HG03097 (cell line): Measurements from ENCODE around the gene CRISP1.
"Not testable (repeated sequence)": the region's sequence is repeated elsewhere in the genome, so short reads cannot be mapped to it uniquely, and the experiment has no call there.

Experiments
- ATAC-seq: cut with Tn5 transposase; IDR thresholded peaks from one replicate; pipeline ENCODE4 v1.9.1; 2021; ENCODE audit not compliant: unreplicated experiment, low FRiP score

The CRISP1 gene

GRCh38 chr6:49866485-49866943 lies at the start of gene CRISP1:
TSS of gene CRISP1 (minus strand) at chr6:49866535. CDS start at chr6:49857400, 9,135 bp downstream.
- ATAC-seq, result no peak

- ATAC-seq, result no peak
Measured at GRCh38 chr6:49915035-49915434, 48.7 kb upstream of the CRISP1 start.

- no peak for ATAC-seq
Measured at GRCh38 chr6:49913636-49914375, 47.5 kb upstream of the CRISP1 start.

GRCh38 chr6:49912196-49912595 lies 45.9 kb upstream of the CRISP1 start:
- no peak for ATAC-seq

- ATAC-seq, result no peak
Measured at GRCh38 chr6:49911252-49911651, 44.9 kb upstream of the CRISP1 start.

GRCh38 chr6:49909563-49909962 lies 43.2 kb upstream of the CRISP1 start:
- ATAC-seq, result no peak

GRCh38 chr6:49906526-49906925 lies 40.2 kb upstream of the CRISP1 start:
- ATAC-seq, result no peak

GRCh38 chr6:49905296-49905695 lies 39.0 kb upstream of the CRISP1 start:
- ATAC-seq, result no peak

GRCh38 chr6:49902856-49903255 lies 36.5 kb upstream of the CRISP1 start:
- no peak for ATAC-seq

- no peak for ATAC-seq
Measured at GRCh38 chr6:49898904-49899566, 32.7 kb upstream of the CRISP1 start.

GRCh38 chr6:49895553-49895952 lies 29.2 kb upstream of the CRISP1 start:
- not testable (repeated sequence) for ATAC-seq

GRCh38 chr6:49892280-49892679 lies 25.9 kb upstream of the CRISP1 start:
- no peak for ATAC-seq

- no peak for ATAC-seq
Measured at GRCh38 chr6:49890988-49891387, 24.7 kb upstream of the CRISP1 start.

- ATAC-seq, result no peak
Measured at GRCh38 chr6:49888742-49889431, 22.6 kb upstream of the CRISP1 start.

GRCh38 chr6:49868951-49869529 lies 2.7 kb upstream of the CRISP1 start:
- no peak for ATAC-seq

GRCh38 chr6:49856282-49856681 lies 10.1 kb downstream of the CRISP1 start:
- no peak for ATAC-seq

GRCh38 chr6:49855221-49855620 lies 11.1 kb downstream of the CRISP1 start:
- ATAC-seq, result no peak

GRCh38 chr6:49852975-49853374 lies 13.4 kb downstream of the CRISP1 start:
- ATAC-seq, result no peak

- peak; percentile 80 for ATAC-seq
Measured at GRCh38 chr6:49849213-49849907, 17.0 kb downstream of the CRISP1 start.

- no peak for ATAC-seq
Measured at GRCh38 chr6:49847673-49848072, 18.7 kb downstream of the CRISP1 start.

- no peak for ATAC-seq
Measured at GRCh38 chr6:49847014-49847413, 19.3 kb downstream of the CRISP1 start.
